Naive thymus-derived CD8-positive, alpha-beta T cell (primary cell): ENCODE data around the gene ZNF385C. TPM values are rescaled to one million over a fixed set of nuclear protein-coding genes. Genes with fewer than 3 reads are reported as not detected.

Source experiments
- ATAC-seq, 2 donors: fragments of 150-1000 bp; cut with Tn5 transposase in 1 of 2; sonication (Bioruptor Pico), chemical (Tn5 transposase) in 1 of 2; 1 replicate in 1 of 2; 2 replicates in 1 of 2; pipeline ENCODE4 v1.10.0; 2021; ENCODE audit warnings: mild to moderate bottlenecking in 2 of 2, moderate library complexity in 2 of 2
- POLR2A ChIA-PET: fragments of 350-600 bp; sonication (Branson Sonifier 250); formaldehyde crosslinking; loops from one replicate; lab custom pipeline; 2021; ENCODE audit warnings: antibody characterized with exemption; lab: Charles Lee
- DNase-seq, 10 donors: peaks; one replicate each; pipeline versions ENCODE4 v3.0.0 to v3.0.0-alpha.2; 2020 to 2022
- H3K27ac Mint-ChIP-seq, 10 donors: one replicate each; pipeline ENCODE4 v1.8.0; 2020 to 2022; ENCODE audit warnings: mild to moderate bottlenecking in 10 of 10, mixed read lengths in 10 of 10, moderate library complexity in 4 of 10, inconsistent platforms in 1 of 10
- H3K27me3 Mint-ChIP-seq, 5 donors: one replicate each; pipeline ENCODE4 v1.8.0; 2021 to 2022; ENCODE audit warnings: mixed read lengths in 5 of 5
- H3K36me3 Mint-ChIP-seq, 3 donors: one replicate each; pipeline ENCODE4 v1.8.0; 2020 to 2022; ENCODE audit warnings: mixed read lengths in 3 of 3, mild to moderate bottlenecking in 2 of 3, inconsistent platforms in 1 of 3
- H3K4me1 Mint-ChIP-seq, 4 donors: one replicate each; pipeline ENCODE4 v1.8.0; 2021 to 2022; ENCODE audit warnings: mixed read lengths in 4 of 4
- H3K4me3 Mint-ChIP-seq, 10 donors: one replicate each; pipeline ENCODE4 v1.8.0; 2020 to 2022; ENCODE audit warnings: mild to moderate bottlenecking in 10 of 10, mixed read lengths in 10 of 10, moderate library complexity in 6 of 10, inconsistent platforms in 1 of 10
- H3K9me3 Mint-ChIP-seq, 9 donors: one replicate each; pipeline ENCODE4 v1.8.0; 2020 to 2022; ENCODE audit warnings: mixed read lengths in 9 of 9, mild to moderate bottlenecking in 3 of 9, inconsistent platforms in 1 of 9, moderate library complexity in 1 of 9
- polyA plus RNA-seq, 3 donors: library from polyadenylated mRNA; unstranded; fragments of 300-500 nt; fragmentation: Illumina TruSeq; gene quantifications; one replicate each; pipeline ENCODE4 v1.2.3, GENCODE V29; 2021
- total RNA-seq, 8 experiments: library from RNA in 2 of 8; stranded (reverse) in 2 of 8; gene quantifications; one replicate each; pipeline ENCODE4 v1.2.3 and lab custom pipeline; 2021 to 2026

Gene ZNF385C
- total and polyA plus RNA-seq, 5 experiments from 2014 or later = 0.09 to 0.36 (median 0.14) TPM; not detected in 1

DNA sequence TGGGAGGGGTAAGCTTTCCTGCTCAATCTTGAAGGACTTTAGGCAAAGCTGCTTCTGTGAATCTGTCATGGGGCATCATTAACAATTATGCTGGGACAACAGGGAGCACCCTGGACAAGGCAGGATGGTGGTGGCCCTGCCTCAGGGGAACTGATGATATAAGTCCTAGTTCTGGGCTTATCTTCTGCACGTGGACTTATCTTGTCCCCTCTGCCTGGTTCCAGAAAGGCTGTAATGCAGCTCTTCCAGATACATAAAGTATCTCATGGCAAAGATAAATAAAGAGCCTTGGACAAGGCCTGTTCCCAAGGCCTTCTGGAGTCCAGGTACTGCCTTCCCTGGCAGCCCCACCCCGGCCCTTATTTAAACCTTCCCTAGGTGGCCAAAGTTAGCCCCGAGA lies 6.0 kb upstream of the ZNF385C start:
- no peak for ATAC-seq
- H3K27me3 Mint-ChIP-seq = no peaks in the 10 kb centered on the region
- peaks cover 0 to 42% (median 10%) of the 10 kb centered on the region in 3 donors for H3K36me3 Mint-ChIP-seq
- POLR2A ChIA-PET = interaction anchor here (1.2 to 1.5 kb wide), 2 partner anchors 8 to 87 kb away, joined by 3 read pairs; partner anchors contain the start of genes DHX58 and DNAJC7
- peaks cover 9 to 27% (median 17%) of the 10 kb centered on the region in 4 donors for H3K4me1 Mint-ChIP-seq
- H3K9me3 Mint-ChIP-seq = no peaks in the 10 kb centered on the region
- H3K4me3 Mint-ChIP-seq = no peak overlapping the region
- peak overlapping the region in 1 of 10 donors; percentile 77 for H3K27ac Mint-ChIP-seq
- DNase-seq = no peak

DNA sequence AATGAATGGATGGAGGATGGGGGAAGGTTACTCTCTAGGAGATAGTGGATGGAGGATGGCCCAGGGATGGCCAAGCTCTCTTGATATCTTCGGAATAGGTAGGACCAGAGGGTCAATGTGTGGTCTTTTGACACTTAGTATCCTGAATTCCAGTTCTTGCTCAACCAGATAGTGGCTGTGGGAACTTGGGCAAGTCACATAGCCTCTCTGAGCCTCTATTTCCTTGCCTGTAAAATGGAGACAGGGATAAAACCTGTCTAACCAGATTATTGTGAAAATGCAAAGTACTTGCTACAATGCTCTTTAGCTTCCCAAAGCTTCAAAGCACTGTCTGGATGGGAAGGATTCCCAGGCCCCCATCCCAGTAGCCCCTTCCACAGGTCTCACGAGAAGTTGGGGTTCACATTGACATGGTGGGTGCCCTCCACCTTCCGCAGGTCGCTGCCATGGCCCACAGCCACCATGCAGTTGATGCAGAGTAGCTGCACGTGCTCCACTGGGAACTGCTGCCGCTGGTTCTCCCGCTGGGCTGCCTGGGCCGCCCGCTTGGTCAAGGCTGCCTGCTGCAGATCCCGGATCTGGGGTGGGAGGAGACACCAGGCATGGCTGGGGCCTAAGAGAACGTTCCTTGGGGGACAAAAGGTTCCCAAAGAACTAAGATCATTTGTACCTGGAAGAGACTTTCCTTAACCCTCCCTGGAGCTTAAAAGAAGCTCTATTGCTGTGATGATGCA lies 5.1 kb upstream of the ZNF385C start:
- Mint-ChIP-seq H3K9me3 (no peaks in the 10 kb centered on the region), H3K4me1 (peaks cover 7 to 20% (median 13%) of the 10 kb centered on the region in 4 donors), H3K27me3 (no peaks in the 10 kb centered on the region), H3K36me3 (peaks cover 0 to 35% (median 4%) of the 10 kb centered on the region in 3 donors), H3K4me3 (no peak overlapping the region), H3K27ac (peak overlapping the region in 1 of 10 donors; percentile 63)
- DNase-seq (no peak), ATAC-seq (no peak)
- POLR2A ChIA-PET = interaction anchor here (0.7 to 1.5 kb wide), 3 partner anchors 9 to 86 kb away, joined by 3 to 4 read pairs (median 3); partner anchors contain the start of genes DHX58 and DNAJC7

DNA sequence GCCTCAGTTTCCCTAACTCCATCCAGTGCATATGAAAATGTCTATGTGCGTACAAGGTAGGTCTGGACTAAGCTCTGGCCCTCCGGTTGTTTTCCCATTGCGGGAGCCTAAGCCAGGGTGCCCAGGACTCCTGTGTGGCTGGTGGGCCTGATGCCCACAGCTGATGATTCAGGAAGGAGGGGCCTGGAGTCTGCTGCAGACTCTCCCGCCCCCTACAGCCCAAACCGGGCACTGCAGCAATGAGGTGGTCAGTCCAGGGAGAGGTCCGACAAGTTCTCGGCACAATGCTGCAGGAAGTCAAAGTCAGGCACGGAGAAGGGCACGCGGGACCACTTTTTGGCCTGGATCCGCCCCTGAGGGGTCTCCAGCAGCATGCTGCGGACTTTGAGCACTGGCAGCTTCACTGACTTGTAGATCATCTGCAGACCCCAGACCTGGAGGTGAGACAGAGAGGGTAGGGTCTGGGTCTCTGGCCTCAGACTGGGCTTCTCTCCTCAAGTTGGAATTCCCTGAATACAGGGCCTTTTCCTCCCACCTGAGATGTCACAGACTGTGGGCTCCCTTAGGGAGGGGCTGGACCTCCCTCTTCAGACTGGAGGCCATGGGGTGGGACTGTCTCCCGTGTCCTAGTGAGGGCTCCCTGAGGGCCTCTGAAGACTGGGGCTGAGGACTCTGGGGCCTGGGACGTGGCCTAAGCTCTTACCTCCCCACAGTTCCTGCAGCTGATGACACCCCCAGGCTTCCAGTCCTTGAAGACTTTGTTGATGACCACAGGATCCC lies 3.4 kb upstream of the ZNF385C start:
- peaks cover 0 to 28% (median 3%) of the 10 kb centered on the region in 3 donors for H3K36me3 Mint-ChIP-seq
- ATAC-seq (peak; percentile 47 to 67), DNase-seq (peak in 9 of 10 donors; percentile 31 to 62 (median 56))
- H3K27me3 Mint-ChIP-seq = peaks cover 0 to 10% (median 8%) of the 10 kb centered on the region in 5 donors
- no peak overlapping the region for H3K4me3 Mint-ChIP-seq
- H3K27ac Mint-ChIP-seq = peak overlapping the region in 2 of 10 donors; percentile 49 to 63
- H3K4me1 Mint-ChIP-seq = peaks cover 8 to 18% (median 15%) of the 10 kb centered on the region in 4 donors
- no peaks in the 10 kb centered on the region for H3K9me3 Mint-ChIP-seq
- POLR2A ChIA-PET = interaction anchor here (0.5 to 0.9 kb wide), 2 partner anchors 12 to 78 kb away, joined by 3 read pairs; no protein-coding TSS in a partner anchor

- Mint-ChIP-seq H3K27me3 (peaks cover 7 to 36% (median 11%) of the 10 kb centered on the region in 5 donors), H3K36me3 (peaks cover 0 to 9% (median 0%) of the 10 kb centered on the region in 3 donors), H3K27ac (peak overlapping the region in 2 of 10 donors; percentile 14 to 72), H3K4me3 (peak overlapping the region in 5 of 10 donors; percentile 11 to 68 (median 22)), H3K9me3 (no peaks in the 10 kb centered on the region), H3K4me1 (peaks cover 8 to 13% (median 9%) of the 10 kb centered on the region in 4 donors)
- POLR2A ChIA-PET = interaction anchor here (0.5 to 1.3 kb wide), 2 partner anchors 12 to 1107 kb away, joined by 3 to 4 read pairs; no protein-coding TSS in a partner anchor
- DNase-seq = peak in 1 of 10 donors; percentile 21
- peak in 1 of 2 donors; percentile 31 for ATAC-seq
Measured at GRCh38 chr17:42098730-42099399, 592 bp upstream of the ZNF385C start.

- POLR2A ChIA-PET = interaction anchor here (0.7 kb wide), 1 partner anchor 1257 kb away, joined by 3 read pairs; no protein-coding TSS in a partner anchor
- no peak overlapping the region for H3K4me3 Mint-ChIP-seq
Measured at GRCh38 chr17:42096360-42097111, 1.7 kb downstream of the ZNF385C start.

GRCh38 chr17:42094375-42095069 lies 3.8 kb downstream of the ZNF385C start:
- H3K27ac Mint-ChIP-seq = no peak overlapping the region
- no peaks in the 10 kb centered on the region for H3K9me3 Mint-ChIP-seq
- no peaks in the 10 kb centered on the region for H3K36me3 Mint-ChIP-seq
- no peak for ATAC-seq
- H3K4me1 Mint-ChIP-seq = peaks cover 6 to 9% (median 8%) of the 10 kb centered on the region in 4 donors
- H3K4me3 Mint-ChIP-seq = no peak overlapping the region
- POLR2A ChIA-PET = no interaction called here
- no peak for DNase-seq
- peaks cover 8 to 39% (median 13%) of the 10 kb centered on the region in 5 donors for H3K27me3 Mint-ChIP-seq

More at GRCh38 chr17:42096360-42097111, 1.7 kb downstream of the ZNF385C start:
- H3K27me3 Mint-ChIP-seq = peaks cover 8 to 39% (median 11%) of the 10 kb centered on the region in 5 donors
- no peak overlapping the region for H3K27ac Mint-ChIP-seq
- H3K36me3 Mint-ChIP-seq = no peaks in the 10 kb centered on the region
- ATAC-seq (no peak), DNase-seq (no peak)
- H3K9me3 Mint-ChIP-seq = no peaks in the 10 kb centered on the region
- peaks cover 8 to 11% (median 8%) of the 10 kb centered on the region in 4 donors for H3K4me1 Mint-ChIP-seq

DNA sequence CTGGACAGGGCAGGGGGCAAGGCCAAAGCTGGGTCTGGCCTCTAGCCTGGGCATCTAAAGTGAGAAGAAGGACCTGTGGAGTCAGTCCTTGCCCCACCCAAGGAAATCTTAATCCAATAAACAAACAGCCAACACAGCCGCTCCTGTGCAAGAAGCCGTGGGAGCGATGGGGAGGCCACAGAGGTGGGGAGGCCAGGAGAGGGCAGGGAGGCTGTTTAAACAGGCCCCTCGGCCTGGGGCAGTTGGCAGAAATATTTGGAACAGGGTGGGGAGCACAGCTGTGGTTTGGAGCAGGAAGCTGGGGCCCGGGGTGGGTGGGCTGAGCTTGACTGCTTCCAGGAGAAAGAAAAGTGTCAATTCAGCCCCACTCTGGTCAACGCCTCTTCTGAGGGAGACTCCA lies 5.3 kb downstream of the ZNF385C start:
- ATAC-seq (no peak), DNase-seq (no peak)
- POLR2A ChIA-PET = interaction anchor here (0.7 kb wide), 1 partner anchor 15 kb away, joined by 3 read pairs; no protein-coding TSS in a partner anchor
- no peaks in the 10 kb centered on the region for H3K36me3 Mint-ChIP-seq
- peaks cover 8 to 37% (median 14%) of the 10 kb centered on the region in 5 donors for H3K27me3 Mint-ChIP-seq
- H3K9me3 Mint-ChIP-seq = no peaks in the 10 kb centered on the region
- no peak overlapping the region for H3K4me3 Mint-ChIP-seq
- H3K27ac Mint-ChIP-seq = no peak overlapping the region
- peaks cover 5 to 6% (median 5%) of the 10 kb centered on the region in 4 donors for H3K4me1 Mint-ChIP-seq

DNA sequence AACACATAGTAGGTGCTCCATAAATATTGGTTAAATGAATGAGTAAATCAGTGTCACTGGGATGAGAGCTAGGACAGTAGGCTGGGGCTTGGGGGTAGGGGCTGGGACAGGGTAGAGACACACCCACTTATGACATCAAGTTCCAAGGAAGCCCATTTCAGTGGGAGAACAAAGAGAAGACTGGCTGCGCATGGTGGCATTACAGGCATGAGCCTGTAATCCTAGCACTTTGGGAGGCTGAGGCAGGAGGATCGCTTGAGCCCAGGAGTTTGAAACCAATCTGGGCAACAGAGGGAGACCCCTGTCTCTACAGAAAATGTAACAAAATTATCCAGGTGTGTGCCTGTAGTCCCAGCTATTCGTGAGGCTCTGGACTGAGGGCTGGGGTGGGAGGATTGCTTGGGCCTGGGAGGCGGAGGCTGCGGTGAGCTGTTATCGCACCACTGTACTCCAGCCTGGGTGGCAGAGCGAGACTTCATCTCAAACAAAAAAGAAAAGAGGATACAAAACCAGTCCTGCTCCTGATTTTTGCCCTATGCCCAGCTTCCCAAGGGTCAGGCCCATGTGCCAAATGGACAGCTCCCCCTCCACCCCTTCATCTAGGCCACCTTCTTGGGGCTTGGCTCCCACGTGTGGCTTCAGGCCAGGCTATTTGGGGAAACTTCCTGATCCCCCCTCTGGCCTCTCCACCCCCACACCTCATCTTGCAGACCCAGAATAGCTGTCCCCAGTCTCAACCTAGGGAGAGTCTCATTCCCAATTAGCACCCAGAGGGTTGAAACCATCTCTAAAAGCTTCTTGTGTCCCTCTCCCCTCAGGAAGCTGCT lies 7.1 kb downstream of the ZNF385C start:
- Mint-ChIP-seq H3K9me3 (no peaks in the 10 kb centered on the region), H3K4me3 (no peak overlapping the region), H3K36me3 (no peaks in the 10 kb centered on the region), H3K27me3 (peaks cover 4 to 24% (median 10%) of the 10 kb centered on the region in 5 donors), H3K4me1 (no peaks in the 10 kb centered on the region), H3K27ac (peak overlapping the region in 1 of 10 donors; percentile 32)
- POLR2A ChIA-PET = no interaction called here
- DNase-seq (no peak), ATAC-seq (no peak)

DNA sequence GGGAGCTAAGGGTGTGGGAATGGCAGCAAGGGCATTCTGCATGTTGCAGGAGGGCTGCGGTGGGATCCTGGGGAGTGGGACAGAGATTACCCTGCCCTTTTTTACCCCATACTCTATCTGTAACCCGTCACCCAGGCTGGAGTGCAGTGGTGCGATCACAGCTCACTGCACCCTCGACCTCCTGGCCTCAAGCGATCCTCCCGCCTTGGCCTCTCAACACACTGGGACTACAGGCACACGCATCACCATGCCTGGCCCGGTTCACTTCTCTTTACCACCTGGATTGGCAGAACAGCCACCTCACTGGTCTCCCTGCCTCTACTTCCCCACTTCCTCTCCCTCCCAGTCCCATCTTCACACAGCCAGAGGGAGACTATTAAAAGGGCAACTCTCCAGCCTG lies 9.5 kb downstream of the ZNF385C start:
- Mint-ChIP-seq H3K9me3 (no peaks in the 10 kb centered on the region), H3K4me3 (no peak overlapping the region), H3K36me3 (no peaks in the 10 kb centered on the region), H3K27ac (no peak overlapping the region), H3K27me3 (peaks cover 0 to 4% (median 2%) of the 10 kb centered on the region in 5 donors), H3K4me1 (no peaks in the 10 kb centered on the region)
- no peak for ATAC-seq
- no peak for DNase-seq
- POLR2A ChIA-PET = no interaction called here
